B cell (primary cell): ENCODE results near the gene JAG1. TPM values are rescaled to one million over a fixed set of nuclear protein-coding genes. Genes with fewer than 3 reads are reported as not detected.
A peak's percentile ranks its signal among the peaks of the same experiment; 100 is the strongest.

Experiments used
- ATAC-seq: fragments of 200-7000 bp; cut with Tn5 transposase; one replicate; pipeline ENCODE4 v1.10.0; 2021; ENCODE audit warnings: low read depth, mild to moderate bottlenecking, moderate number of reproducible peaks, moderate library complexity
- CTCF ChIA-PET: fragments of 350-600 bp; sonication (Branson Sonifier 250); formaldehyde crosslinking; loops from one replicate; lab custom pipeline; 2021; ENCODE audit warnings: antibody characterized with exemption, inconsistent platforms; lab: Charles Lee
- POLR2A ChIA-PET: fragments of 350-600 bp; sonication (Branson Sonifier 250); formaldehyde crosslinking; loops from one replicate; lab custom pipeline; 2021; ENCODE audit warnings: antibody characterized with exemption; lab: Charles Lee
- DNase-seq: peaks from one replicate; pipeline ENCODE4 v3.0.0; 2013
- H2AFZ ChIP-seq: 2 replicates; pipeline ENCODE4 v1.6.1; 2012; ENCODE audit warnings: mild to moderate bottlenecking, low read depth, low read length; ENCODE audit not compliant: insufficient read depth, poor library complexity, severe bottlenecking
- H3K27ac ChIP-seq, 2 donors: 1 replicate in 1 of 2; 2 replicates in 1 of 2; pipeline ENCODE4 v1.5.1; 2012 to 2013; ENCODE audit warnings: low read length in 2 of 2, mild to moderate bottlenecking in 2 of 2, moderate library complexity in 1 of 2
- H3K27me3 ChIP-seq, 4 experiments: fragments of 200-600 bp in 1 of 4; sonication (generic) in 1 of 4; replicated peaks in 1 of 4; 1 replicate in 2 of 4; 2 replicates in 2 of 4; pipeline versions ENCODE4 v1.6.1 to v1.7.0; 2013 to 2016; ENCODE audit warnings: low read length in 3 of 4, mild to moderate bottlenecking in 2 of 4, mixed read lengths in 1 of 4, moderate library complexity in 1 of 4; ENCODE audit not compliant: insufficient read depth in 4 of 4, control insufficient read depth in 3 of 4; ENCODE audit errors: control extremely low read depth in 1 of 4
- H3K36me3 ChIP-seq, 2 experiments: replicated peaks in 1 of 2; 1 replicate in 1 of 2; 2 replicates in 1 of 2; pipeline versions ENCODE4 v1.6.1 to v1.7.1; 2013; ENCODE audit warnings: low read length in 1 of 2; ENCODE audit not compliant: insufficient read depth in 2 of 2, control insufficient read depth in 1 of 2; ENCODE audit errors: control extremely low read depth in 1 of 2, extremely low read depth in 1 of 2
- H3K4me1 ChIP-seq, 2 donors: fragments of 200-600 bp in 1 of 2; sonication (generic) in 1 of 2; 1 replicate in 1 of 2; 2 replicates in 1 of 2; pipeline versions ENCODE4 v1.5.1 to v1.6.1; 2013 to 2017; ENCODE audit warnings: low read length in 2 of 2; ENCODE audit not compliant: control insufficient read depth in 2 of 2, insufficient read depth in 2 of 2
- H3K4me2 ChIP-seq: replicated peaks from 2 replicates; pipeline ENCODE3; 2012; ENCODE audit warnings: mild to moderate bottlenecking, low read depth, low read length; ENCODE audit not compliant: poor library complexity, severe bottlenecking
- H3K4me3 ChIP-seq, 5 experiments: fragments of 200-600 bp in 1 of 5; sonication (generic) in 1 of 5; 1 replicate in 3 of 5; 2 replicates in 2 of 5; pipeline versions ENCODE4 v1.5.1 to v1.7.0; 2011 to 2016; ENCODE audit warnings: low read length in 4 of 5, mild to moderate bottlenecking in 4 of 5, low read depth in 2 of 5, control low read depth in 1 of 5, moderate library complexity in 1 of 5; ENCODE audit not compliant: insufficient read depth in 1 of 5; ENCODE audit errors: control extremely low read depth in 1 of 5, extremely low read depth in 1 of 5
- H3K79me2 ChIP-seq: fragments of 200-600 bp; sonication (generic); one replicate; pipeline ENCODE4 v1.6.0; 2016; ENCODE audit warnings: low read length; ENCODE audit not compliant: control insufficient read depth, insufficient read depth
- H3K9ac ChIP-seq: fragments of 200-600 bp; sonication (generic); 2 replicates; pipeline ENCODE4 v1.6.1; 2017; ENCODE audit warnings: mild to moderate bottlenecking, low read length, moderate library complexity
- H3K9me3 ChIP-seq, 3 donors: one replicate each; pipeline versions ENCODE4 v1.6.1 to v1.7.1; 2013; ENCODE audit warnings: low read length in 2 of 3; ENCODE audit not compliant: control insufficient read depth in 2 of 3, insufficient read depth in 1 of 3; ENCODE audit errors: control extremely low read depth in 1 of 3
- H4K20me1 ChIP-seq: 2 replicates; pipeline ENCODE4 v1.6.0; 2012; ENCODE audit warnings: mild to moderate bottlenecking, low read length; ENCODE audit not compliant: insufficient read depth, control insufficient read depth, poor library complexity, severe bottlenecking
- H3K27ac Mint-ChIP-seq: one replicate; pipeline ENCODE4 v1.8.0; 2021; ENCODE audit warnings: mixed read lengths
- H3K27me3 Mint-ChIP-seq: one replicate; pipeline ENCODE4 v1.8.0; 2021; ENCODE audit warnings: mixed read lengths
- H3K4me1 Mint-ChIP-seq: one replicate; pipeline ENCODE4 v1.8.0; 2021; ENCODE audit warnings: mixed read lengths
- H3K4me3 Mint-ChIP-seq: one replicate; pipeline ENCODE4 v1.8.0; 2021; ENCODE audit warnings: mixed read lengths
- H3K9me3 Mint-ChIP-seq: one replicate; pipeline ENCODE4 v1.8.0; 2022; ENCODE audit warnings: mixed read lengths; ENCODE audit not compliant: insufficient read depth
- CTCF ChIP-seq: fragments of 200-600 bp; IDR thresholded peaks from one replicate; pipeline ENCODE4 v1.8.0; 2022; ENCODE audit warnings: antibody characterized with exemption, mild to moderate bottlenecking
- EZH2 ChIP-seq: IDR thresholded peaks from 2 replicates; pipeline ENCODE4 v1.6.1; 2012; ENCODE audit warnings: borderline replicate concordance, low read depth, mild to moderate bottlenecking, moderate library complexity, low read length; ENCODE audit not compliant: insufficient read depth, poor library complexity, severe bottlenecking
- WGBS: methylation state at CpG from one replicate; pipeline ENCODE4 v1.1.5; 2013; ENCODE audit warnings: missing lambda C conversion rate; ENCODE audit not compliant: insufficient coverage; 5-methylcytosine and 5-hydroxymethylcytosine counted together
- intact Hi-C: fragments of 100-400 bp; cut with micrococcal nuclease; formaldehyde crosslinking; loops from one replicate; pipeline ENCODE4 v1.10.0; 2022
- polyA plus RNA-seq: library from polyadenylated mRNA; depleted of rRNA; stranded (reverse); fragments of >200 nt; gene quantifications from 2 replicates; pipeline ENCODE4 v1.2.3, GENCODE V29; 2012
- total RNA-seq, 2 donors: library from RNA; stranded (reverse); fragments of 120-200 nt in 1 of 2; gene quantifications; 1 replicate in 1 of 2; 2 replicates in 1 of 2; pipeline versions ENCODE4 v1.2.3 to v1.2.4, GENCODE V29; 2013 to 2022

The JAG1 gene
- total and polyA plus RNA-seq, 2 donors (not counting 1 experiment from before 2014, with no cell fraction given) = not detected

- CTCF ChIA-PET = interaction anchor here (0.6 to 0.7 kb wide), 2 partner anchors 77 to 1246 kb away, joined by 3 read pairs; no protein-coding TSS in a partner anchor
- intact Hi-C loops = no loop called here
- 0% methylated on average over 38 of the region's 47 CpGs for WGBS
- H3K27ac ChIP-seq = no peak overlapping the region
- peak overlapping the region; percentile 67 for H3K9ac ChIP-seq
- Mint-ChIP-seq H3K4me1 (peaks cover 37% of the 10 kb centered on the region), H3K27me3 (peaks cover 69% of the 10 kb centered on the region), H3K27ac (no peak overlapping the region), H3K4me3 (peak overlapping the region; percentile 85), H3K9me3 (no peaks in the 10 kb centered on the region)
- TF ChIP-seq CTCF (no peak), EZH2 (no peak)
- no peaks in the 10 kb centered on the region for H3K79me2 ChIP-seq
- H3K27me3 ChIP-seq = peaks cover 0 to 76% (median 42%) of the 10 kb centered on the region in 4 experiments
- DNase-seq = peak; percentile 45
- no peaks in the 10 kb centered on the region for H4K20me1 ChIP-seq
- H3K4me1 ChIP-seq = peaks cover 41 to 45% of the 10 kb centered on the region in 2 donors
- H2AFZ ChIP-seq = peak overlapping the region; percentile 44
- POLR2A ChIA-PET = no interaction called here
- H3K4me3 ChIP-seq = peak overlapping the region; percentile 37 to 66 (median 57)
- peaks cover 0 to 10% (median 0%) of the 10 kb centered on the region in 3 donors for H3K9me3 ChIP-seq
- ATAC-seq = no peak
- peak overlapping the region; percentile 84 for H3K4me2 ChIP-seq
- no peaks in the 10 kb centered on the region for H3K36me3 ChIP-seq
Measured at GRCh38 chr20:10672624-10673127, 1.1 kb downstream of the JAG1 start.

GRCh38 chr20:10671919-10672623 lies 1.7 kb downstream of the JAG1 start:
- Mint-ChIP-seq H3K27ac (no peak overlapping the region), H3K4me1 (peaks cover 37% of the 10 kb centered on the region), H3K9me3 (no peaks in the 10 kb centered on the region), H3K4me3 (peak overlapping the region; percentile 85), H3K27me3 (peaks cover 75% of the 10 kb centered on the region)
- under 1% methylated on average over 40 of the region's 42 CpGs for WGBS
- H3K4me3 ChIP-seq = peak overlapping the region; percentile 37 to 66 (median 57)
- peaks cover 0 to 10% (median 0%) of the 10 kb centered on the region in 3 donors for H3K9me3 ChIP-seq
- CTCF ChIA-PET = interaction anchor here (0.7 kb wide), 1 partner anchor 1247 kb away, joined by 3 read pairs; no protein-coding TSS in a partner anchor
- no peak for ATAC-seq
- POLR2A ChIA-PET = no interaction called here
- no peaks in the 10 kb centered on the region for H4K20me1 ChIP-seq
- H3K4me1 ChIP-seq = peaks cover 41 to 45% of the 10 kb centered on the region in 2 donors
- peak overlapping the region; percentile 84 for H3K4me2 ChIP-seq
- H3K27me3 ChIP-seq = peaks cover 0 to 82% (median 42%) of the 10 kb centered on the region in 4 experiments
- TF ChIP-seq CTCF = no peak
- TF ChIP-seq EZH2 = no peak
- H3K79me2 ChIP-seq = no peaks in the 10 kb centered on the region
- no peaks in the 10 kb centered on the region for H3K36me3 ChIP-seq
- H2AFZ ChIP-seq = peak overlapping the region; percentile 44
- DNase-seq = peak; percentile 17
- no peak overlapping the region for H3K27ac ChIP-seq
- intact Hi-C loops = no loop called here
- peak overlapping the region; percentile 67 for H3K9ac ChIP-seq
